HG02798 (cell line): ENCODE measurements around the gene DLG2.
A peak's percentile ranks its signal among the peaks of the same experiment; 100 is the strongest.

Experiments
- ATAC-seq: cut with Tn5 transposase; IDR thresholded peaks from one replicate; pipeline ENCODE4 v1.9.1; 2021; ENCODE audit warnings: mild to moderate bottlenecking; ENCODE audit not compliant: unreplicated experiment, poor library complexity

Gene DLG2

DNA sequence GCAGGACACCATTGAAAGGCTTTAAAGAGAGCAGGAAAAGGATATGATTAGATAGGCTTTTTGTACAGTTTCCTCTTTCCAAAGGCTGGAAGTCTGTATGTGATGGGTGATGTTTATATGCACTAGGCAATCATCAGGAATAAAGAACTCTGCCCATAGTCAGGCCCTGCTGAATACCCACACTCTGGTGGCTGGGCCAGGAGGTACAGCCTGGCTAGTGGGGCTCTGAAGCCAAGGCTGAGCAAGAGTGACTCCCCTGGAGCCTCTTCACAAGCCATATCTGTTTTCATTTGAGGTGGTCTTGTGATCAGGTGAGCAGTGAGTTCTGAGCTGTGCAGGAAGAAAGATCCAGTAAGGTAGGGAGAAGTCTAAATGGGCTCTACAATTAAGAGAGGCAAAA, 1801.1 kb downstream of the DLG2 start:
- no peak for ATAC-seq

- no peak for ATAC-seq
Measured at GRCh38 chr11:83823461-83824025, 1803.6 kb downstream of the DLG2 start.

DNA sequence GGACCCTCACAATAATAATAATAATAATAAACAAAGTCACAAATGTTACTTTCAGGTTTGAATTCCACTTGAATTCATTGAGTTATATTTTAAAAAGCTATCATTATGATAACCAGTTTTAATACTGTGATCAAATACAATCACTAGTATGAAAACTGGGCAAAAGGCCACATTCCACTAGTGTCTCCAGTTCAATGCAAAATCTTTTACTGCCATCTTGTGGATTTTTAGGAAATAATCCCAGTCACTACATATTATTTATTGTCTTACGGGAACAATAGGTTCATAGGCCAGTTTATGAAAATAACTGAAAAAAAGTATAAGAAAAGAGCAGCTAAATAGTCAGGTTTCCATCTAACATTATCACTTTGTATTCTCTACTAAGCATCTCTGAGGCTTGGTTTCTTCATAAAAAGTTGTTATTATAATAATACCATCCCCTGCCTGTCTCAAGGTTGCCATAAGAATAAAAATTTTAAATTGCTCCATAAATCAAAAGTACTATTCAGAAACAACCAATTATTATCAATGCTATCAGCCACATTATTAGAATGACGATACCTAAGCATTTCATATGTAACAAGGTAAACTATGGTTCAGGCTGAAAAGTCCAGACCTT, 1807.1 kb downstream of the DLG2 start:
- peak; percentile 45 for ATAC-seq

DNA sequence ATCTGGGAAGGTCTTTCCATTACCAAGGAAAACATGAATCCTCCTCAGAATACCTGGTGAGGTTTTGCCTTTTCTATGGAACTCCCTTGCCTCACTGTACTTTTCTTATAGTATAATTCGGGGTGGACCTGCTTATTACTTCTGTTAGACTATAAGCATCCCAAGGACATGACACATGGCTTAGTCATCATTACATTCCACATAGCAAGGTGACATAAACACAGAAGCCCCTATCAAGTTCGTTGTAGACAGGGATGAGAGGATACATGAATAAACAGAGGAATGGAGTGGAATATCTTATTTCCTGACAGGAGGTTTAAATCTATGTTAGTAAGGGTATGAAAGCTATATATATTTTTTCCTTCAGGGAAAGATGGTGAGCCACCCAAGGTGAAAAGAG, 1808.8 kb downstream of the DLG2 start:
- ATAC-seq = no peak

- ATAC-seq = no peak
Measured at GRCh38 chr11:83816572-83817187, 1810.5 kb downstream of the DLG2 start.

GRCh38 chr11:83815736-83816135, 1811.4 kb downstream of the DLG2 start:
- no peak for ATAC-seq

GRCh38 chr11:83813296-83813695, 1813.8 kb downstream of the DLG2 start:
- ATAC-seq = no peak

GRCh38 chr11:83809274-83809673, 1817.9 kb downstream of the DLG2 start:
- no peak for ATAC-seq

DNA sequence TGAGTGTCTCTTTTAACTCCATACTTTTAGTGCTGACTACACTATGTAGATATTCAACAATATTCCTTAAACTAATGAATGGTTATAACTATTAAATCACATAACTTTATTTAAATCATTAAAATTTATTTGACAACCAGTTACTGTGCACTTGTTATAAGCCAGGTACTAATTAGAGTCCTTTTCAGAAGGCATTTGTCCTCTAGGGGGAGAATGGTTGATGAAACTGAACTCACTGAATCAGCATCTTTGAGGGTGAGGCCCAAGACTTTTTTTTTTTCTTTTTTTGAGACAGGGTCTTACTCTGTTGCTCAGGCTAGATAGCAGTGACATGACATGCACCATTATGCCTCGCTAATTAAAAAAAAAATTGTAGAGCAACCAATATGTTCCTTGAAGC, 1825.3 kb downstream of the DLG2 start:
- ATAC-seq = no peak

GRCh38 chr11:83793310-83793709, 1833.8 kb downstream of the DLG2 start:
- no peak for ATAC-seq

GRCh38 chr11:83791557-83791956, 1835.6 kb downstream of the DLG2 start:
- no peak for ATAC-seq

DNA sequence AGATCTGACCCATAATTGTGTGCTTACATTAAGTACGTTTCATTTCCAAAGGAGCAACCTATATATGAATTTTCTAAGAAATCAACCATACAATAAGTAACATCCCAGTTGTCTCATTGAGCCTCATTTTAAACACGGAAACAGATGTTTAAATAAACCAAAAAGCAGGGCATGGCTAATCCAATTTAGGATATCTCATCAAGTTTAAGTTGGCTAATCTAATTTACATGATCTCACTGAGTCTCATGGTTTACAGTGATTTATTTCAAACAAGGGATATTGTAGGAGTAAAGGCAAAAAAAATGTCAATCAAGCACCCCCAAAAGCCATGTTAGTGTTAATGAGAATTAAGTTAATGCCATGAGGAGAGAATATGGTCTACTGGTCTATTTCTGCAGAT, 1841.2 kb downstream of the DLG2 start:
- no peak for ATAC-seq

DNA sequence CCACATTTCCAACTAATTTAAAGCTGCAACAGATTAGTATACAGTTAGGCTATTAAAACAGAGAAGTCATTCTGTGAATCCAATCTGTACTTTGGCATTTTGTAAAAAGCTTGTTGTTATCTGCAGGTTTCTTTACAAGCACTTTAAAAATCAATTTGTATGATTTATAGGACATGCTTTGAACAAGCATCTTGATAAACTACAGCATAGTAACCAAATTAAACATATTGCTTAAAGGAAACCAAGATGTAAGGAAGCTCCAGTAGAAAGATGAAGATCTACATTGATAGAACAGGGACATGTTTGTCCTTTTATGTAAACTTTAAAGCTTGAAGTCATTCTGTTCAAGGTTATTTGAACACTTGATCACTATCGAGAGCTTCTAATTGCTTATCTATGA, 1842.7 kb downstream of the DLG2 start:
- no peak for ATAC-seq

- no peak for ATAC-seq
Measured at GRCh38 chr11:83782329-83782728, 1844.8 kb downstream of the DLG2 start.

DNA sequence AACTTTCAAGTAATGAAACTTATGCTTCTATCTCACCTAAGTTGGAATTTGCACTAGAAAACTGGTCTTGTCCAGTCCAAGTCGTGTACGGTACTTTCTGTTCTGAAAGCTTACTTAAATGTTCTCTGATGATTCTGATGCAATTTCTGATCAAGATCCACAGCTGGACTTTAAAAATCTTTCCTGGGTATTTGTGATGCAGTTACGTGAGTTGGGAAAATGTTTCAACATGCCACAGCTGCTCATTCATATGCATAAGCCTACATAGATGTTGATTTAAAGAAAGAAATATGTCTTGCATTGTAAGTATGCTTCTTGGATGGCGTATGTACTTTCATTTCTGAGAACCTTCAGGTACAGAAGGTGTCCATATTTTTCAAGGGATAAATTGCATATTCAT, 1847.3 kb downstream of the DLG2 start:
- ATAC-seq = no peak

DNA sequence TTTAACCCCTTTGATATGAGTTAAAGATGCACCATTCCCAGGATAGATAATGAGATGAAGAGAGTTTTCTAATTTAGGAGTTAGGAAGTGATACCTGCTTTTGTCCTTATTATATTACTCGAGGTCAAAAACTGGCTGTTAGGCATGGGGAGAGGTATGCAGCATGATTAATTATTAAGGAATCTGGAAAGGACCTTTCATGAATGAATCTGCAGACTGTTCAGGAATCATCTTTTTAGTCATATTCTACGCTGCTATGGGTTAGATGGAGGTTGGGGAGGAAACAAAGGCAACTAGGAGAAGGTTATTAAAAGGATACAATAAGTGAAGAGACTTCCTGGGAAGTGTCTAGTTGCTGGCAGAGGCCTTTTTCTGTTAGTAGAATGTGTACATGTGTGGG, 1848.5 kb downstream of the DLG2 start:
- no peak for ATAC-seq

GRCh38 chr11:83773950-83774880, 1852.9 kb downstream of the DLG2 start:
- no peak for ATAC-seq

GRCh38 chr11:83768489-83768888, 1858.7 kb downstream of the DLG2 start:
- ATAC-seq = no peak

DNA sequence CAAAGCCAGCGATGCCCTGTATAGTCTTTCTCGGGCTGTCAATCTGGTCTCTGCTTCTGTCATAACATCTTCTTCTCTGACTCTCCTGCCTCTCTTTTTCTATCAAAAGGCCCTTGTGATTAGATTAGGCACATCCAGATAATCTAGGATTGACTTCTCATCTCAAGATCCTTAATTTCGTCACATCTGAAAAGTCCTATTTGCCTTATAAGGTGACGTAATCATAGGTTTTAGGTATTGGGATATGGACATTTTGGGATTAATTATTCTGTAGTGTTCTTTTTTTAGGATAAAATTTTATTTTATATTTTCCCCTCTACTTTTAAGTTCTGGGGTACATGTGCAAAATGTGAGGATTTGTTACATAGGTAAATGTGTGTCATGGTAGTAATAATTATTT, 1860.2 kb downstream of the DLG2 start:
- ATAC-seq = no peak

DNA sequence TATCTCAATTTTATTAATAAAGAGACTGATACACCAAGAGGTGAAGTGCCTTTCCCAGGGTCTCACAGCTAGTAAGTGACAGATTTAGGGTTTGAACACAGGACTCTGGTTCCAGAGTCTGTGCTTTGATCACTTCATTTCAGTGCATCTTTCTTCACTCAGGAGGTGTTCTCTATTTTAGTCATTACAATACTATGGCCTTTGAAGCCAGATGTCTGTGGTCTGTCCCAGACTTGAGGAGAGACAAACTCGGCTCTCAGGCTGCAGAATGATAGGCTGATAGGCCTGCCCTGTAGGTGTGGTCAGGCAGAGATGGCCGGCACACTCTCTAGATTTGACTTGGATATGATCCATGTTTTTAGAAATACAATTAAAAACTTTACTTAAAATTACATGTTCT, 1862.5 kb downstream of the DLG2 start:
- no peak for ATAC-seq

DNA sequence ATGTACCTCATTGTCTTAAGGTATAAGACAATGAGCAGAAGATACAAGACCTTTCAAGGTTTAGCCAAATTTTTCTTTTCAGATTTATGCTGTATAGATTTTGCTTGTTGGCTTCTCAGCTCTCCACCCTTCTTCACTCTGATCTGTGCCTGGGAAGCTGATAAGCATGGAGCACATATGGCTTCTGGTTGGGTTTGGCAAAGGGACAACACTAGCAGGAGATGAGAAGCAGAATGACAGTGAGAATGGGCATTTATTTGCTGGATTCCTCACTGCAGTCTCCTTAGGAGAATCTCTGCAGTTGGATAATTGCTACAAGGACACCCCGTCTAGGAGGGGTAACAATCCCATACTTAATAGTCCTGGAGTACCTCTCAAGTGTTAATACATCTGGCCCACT, 1866.2 kb downstream of the DLG2 start:
- no peak for ATAC-seq
